ENCODE data around the gene SLC36A1.
"Not testable (repeated sequence)": the region's sequence is repeated elsewhere in the genome, so short reads cannot be mapped to it uniquely, and the experiment has no call there.

Gene SLC36A1

GRCh38 chr5:151483647-151484046, 36.2 kb downstream of the SLC36A1 start:
- DNase-seq: no peak
- ATAC-seq: no peak

GRCh38 chr5:151487544-151487943, 40.1 kb downstream of the SLC36A1 start:
- DNase-seq: no peak
- ATAC-seq: no peak

GRCh38 chr5:151490627-151491026, 43.2 kb downstream of the SLC36A1 start:
- ATAC-seq (no peak), DNase-seq (no peak)

- DNase-seq (no peak), ATAC-seq (no peak)
Observed at GRCh38 chr5:151491062-151491461, 43.7 kb downstream of the SLC36A1 start.

- ATAC-seq: peak; percentile 82
- DNase-seq: peak; percentile 13
Observed at GRCh38 chr5:151492729-151493128, 45.3 kb downstream of the SLC36A1 start.

- DNase-seq (no peak), ATAC-seq (no peak)
Observed at GRCh38 chr5:151493665-151494064, 46.3 kb downstream of the SLC36A1 start.

- no peak for ATAC-seq
- DNase-seq: no peak
Observed at GRCh38 chr5:151495320-151495719, 47.9 kb downstream of the SLC36A1 start.

- no peak for ATAC-seq
- no peak for DNase-seq
Observed at GRCh38 chr5:151496041-151496484, 48.7 kb downstream of the SLC36A1 start.

GRCh38 chr5:151497391-151498002, 50.1 kb downstream of the SLC36A1 start:
- ATAC-seq (no peak), DNase-seq (no peak)

- DNase-seq (no peak), ATAC-seq (no peak)
Observed at GRCh38 chr5:151498395-151499155, 51.2 kb downstream of the SLC36A1 start.

GRCh38 chr5:151499501-151500035, 52.2 kb downstream of the SLC36A1 start:
- no peak for ATAC-seq
- no peak for DNase-seq

GRCh38 chr5:151504006-151504405, 56.6 kb downstream of the SLC36A1 start:
- no peak for DNase-seq

GRCh38 chr5:151508308-151508707, 60.9 kb downstream of the SLC36A1 start:
- not testable (repeated sequence) for ATAC-seq, DNase-seq

More at GRCh38 chr5:151504006-151504405, 56.6 kb downstream of the SLC36A1 start:
- no peak for ATAC-seq

GRCh38 chr5:151509231-151509630, 61.8 kb downstream of the SLC36A1 start:
- ATAC-seq: no peak
- DNase-seq: no peak

GRCh38 chr5:151509836-151510235, 62.4 kb downstream of the SLC36A1 start:
- DNase-seq: no peak
- no peak for ATAC-seq

- DNase-seq (no peak), ATAC-seq (no peak)
Observed at GRCh38 chr5:151517122-151517920, 69.9 kb downstream of the SLC36A1 start.

- ATAC-seq (no peak), DNase-seq (no peak)
Observed at GRCh38 chr5:151520294-151520693, 72.9 kb downstream of the SLC36A1 start.

GRCh38 chr5:151522226-151522625, 74.8 kb downstream of the SLC36A1 start:
- DNase-seq: no peak
- no peak for ATAC-seq

GRCh38 chr5:151523335-151523734, 75.9 kb downstream of the SLC36A1 start:
- peak; percentile 33 for DNase-seq
- ATAC-seq: peak; percentile 81

- ATAC-seq: no peak
- no peak for DNase-seq
Observed at GRCh38 chr5:151528153-151528552, 80.8 kb downstream of the SLC36A1 start.

GRCh38 chr5:151528996-151529395, 81.6 kb downstream of the SLC36A1 start:
- no peak for DNase-seq
- no peak for ATAC-seq

GRCh38 chr5:151531581-151531980, 84.2 kb downstream of the SLC36A1 start:
- no peak for DNase-seq
- no peak for ATAC-seq

- ATAC-seq (no peak), DNase-seq (no peak)
Observed at GRCh38 chr5:151532416-151532815, 85.0 kb downstream of the SLC36A1 start.
